Thoracic aorta (tissue), 2 donors: ENCODE measurements around the gene ADH1B. TPM values are rescaled to one million over a fixed set of nuclear protein-coding genes. Genes with fewer than 3 reads are reported as not detected.
"Not testable (repeated sequence)": the region's sequence is repeated elsewhere in the genome, so short reads cannot be mapped to it uniquely, and the experiment has no call there.

Source experiments
- ATAC-seq: fragments of 150-250 bp; one replicate; pipeline ENCODE4 v1.8.0; 2017; ENCODE audit warnings: low read depth; ENCODE audit not compliant: insufficient number of reproducible peaks, low FRiP score
- DNase-seq: peaks from one replicate; pipeline ENCODE4 v3.0.0-alpha.2; 2020; ENCODE audit warnings: low spot score
- H3K27ac ChIP-seq, 2 donors: fragments of 200-600 bp; sonication (generic); 1 replicate in 1 of 2; 2 replicates in 1 of 2; pipeline ENCODE4 v1.5.1; 2016; ENCODE audit warnings: mild to moderate bottlenecking in 2 of 2, moderate library complexity in 2 of 2
- H3K27me3 ChIP-seq: fragments of 200-600 bp; sonication (generic); replicated peaks from 2 replicates; pipeline ENCODE4 v1.6.0; 2016; ENCODE audit warnings: mild to moderate bottlenecking; ENCODE audit not compliant: insufficient read depth
- H3K36me3 ChIP-seq: fragments of 200-600 bp; sonication (generic); one replicate; pipeline ENCODE4 v1.5.1; 2016
- H3K4me1 ChIP-seq, 2 donors: fragments of 200-600 bp; sonication (generic); 1 replicate in 1 of 2; 2 replicates in 1 of 2; pipeline versions ENCODE4 v1.5.1 to v1.6.0; 2016; ENCODE audit warnings: low read depth in 2 of 2, mild to moderate bottlenecking in 1 of 2; ENCODE audit not compliant: control insufficient read depth in 1 of 2
- H3K4me3 ChIP-seq: fragments of 200-600 bp; sonication (generic); 2 replicates; pipeline ENCODE4 v1.5.1; 2016; ENCODE audit warnings: mild to moderate bottlenecking
- H3K9me3 ChIP-seq: fragments of 200-600 bp; sonication (generic); 2 replicates; pipeline ENCODE4 v1.5.1; 2016
- total RNA-seq, 2 donors: library from RNA; depleted of rRNA; stranded (reverse); fragments of >200 nt; gene quantifications; one replicate each; pipeline versions ENCODE4 v1.1.0 to v1.2.3, GENCODE V29; 2016
- TF ChIP-seq, protein P1 (sequence below): fragments of 200-600 bp; sonication (generic); IDR thresholded peaks from one replicate; pipeline ENCODE4 v1.5.1; 2019; ENCODE audit warnings: antibody characterized with exemption

ADH1B gene
- total RNA-seq, 2 donors from 2014 or later, result 1,169 to 1,563 TPM

DNA sequence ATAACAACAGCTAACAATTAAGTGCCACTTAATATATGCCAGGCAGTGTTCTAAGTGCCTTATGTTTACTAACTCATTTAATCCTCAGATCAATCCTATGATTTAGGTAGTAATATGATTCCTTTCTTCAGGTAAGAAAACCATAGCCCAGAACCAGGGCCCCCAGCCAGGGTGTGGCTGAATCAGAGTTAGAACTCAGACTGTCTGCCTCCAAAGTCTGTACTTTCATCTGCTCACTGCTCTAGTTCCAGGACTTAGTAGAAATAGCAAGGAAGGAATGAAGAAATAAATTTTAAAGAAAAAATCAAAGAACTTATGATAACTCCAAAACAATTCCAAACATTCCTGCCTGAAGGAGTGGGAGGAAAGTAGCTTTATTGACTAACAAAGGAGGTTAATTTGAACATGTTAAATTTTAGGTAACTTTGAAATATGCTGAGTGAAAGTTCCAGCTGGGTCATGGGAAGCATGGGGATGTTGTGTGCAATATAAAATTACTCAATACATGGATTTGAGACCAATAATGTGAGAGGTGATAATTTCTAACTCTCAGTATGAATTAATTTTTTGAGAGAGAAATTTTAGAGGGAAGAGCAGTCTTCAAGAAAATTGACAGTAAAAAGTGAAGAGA lies 40.2 kb upstream of the ADH1B start:
- H3K27ac ChIP-seq, result peak overlapping the region; percentile 65 to 77
- ATAC-seq (no peak), DNase-seq (no peak)
- peaks cover 5% of the 10 kb centered on the region for H3K9me3 ChIP-seq
- peaks cover 12 to 37% of the 10 kb centered on the region in 2 donors for H3K4me1 ChIP-seq
- no peak overlapping the region for H3K4me3 ChIP-seq
- no peaks in the 10 kb centered on the region for H3K36me3 ChIP-seq
- TF ChIP-seq, protein P1, sequence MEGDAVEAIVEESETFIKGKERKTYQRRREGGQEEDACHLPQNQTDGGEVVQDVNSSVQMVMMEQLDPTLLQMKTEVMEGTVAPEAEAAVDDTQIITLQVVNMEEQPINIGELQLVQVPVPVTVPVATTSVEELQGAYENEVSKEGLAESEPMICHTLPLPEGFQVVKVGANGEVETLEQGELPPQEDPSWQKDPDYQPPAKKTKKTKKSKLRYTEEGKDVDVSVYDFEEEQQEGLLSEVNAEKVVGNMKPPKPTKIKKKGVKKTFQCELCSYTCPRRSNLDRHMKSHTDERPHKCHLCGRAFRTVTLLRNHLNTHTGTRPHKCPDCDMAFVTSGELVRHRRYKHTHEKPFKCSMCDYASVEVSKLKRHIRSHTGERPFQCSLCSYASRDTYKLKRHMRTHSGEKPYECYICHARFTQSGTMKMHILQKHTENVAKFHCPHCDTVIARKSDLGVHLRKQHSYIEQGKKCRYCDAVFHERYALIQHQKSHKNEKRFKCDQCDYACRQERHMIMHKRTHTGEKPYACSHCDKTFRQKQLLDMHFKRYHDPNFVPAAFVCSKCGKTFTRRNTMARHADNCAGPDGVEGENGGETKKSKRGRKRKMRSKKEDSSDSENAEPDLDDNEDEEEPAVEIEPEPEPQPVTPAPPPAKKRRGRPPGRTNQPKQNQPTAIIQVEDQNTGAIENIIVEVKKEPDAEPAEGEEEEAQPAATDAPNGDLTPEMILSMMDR, result no peak
- H3K27me3 ChIP-seq, result no peaks in the 10 kb centered on the region

DNA sequence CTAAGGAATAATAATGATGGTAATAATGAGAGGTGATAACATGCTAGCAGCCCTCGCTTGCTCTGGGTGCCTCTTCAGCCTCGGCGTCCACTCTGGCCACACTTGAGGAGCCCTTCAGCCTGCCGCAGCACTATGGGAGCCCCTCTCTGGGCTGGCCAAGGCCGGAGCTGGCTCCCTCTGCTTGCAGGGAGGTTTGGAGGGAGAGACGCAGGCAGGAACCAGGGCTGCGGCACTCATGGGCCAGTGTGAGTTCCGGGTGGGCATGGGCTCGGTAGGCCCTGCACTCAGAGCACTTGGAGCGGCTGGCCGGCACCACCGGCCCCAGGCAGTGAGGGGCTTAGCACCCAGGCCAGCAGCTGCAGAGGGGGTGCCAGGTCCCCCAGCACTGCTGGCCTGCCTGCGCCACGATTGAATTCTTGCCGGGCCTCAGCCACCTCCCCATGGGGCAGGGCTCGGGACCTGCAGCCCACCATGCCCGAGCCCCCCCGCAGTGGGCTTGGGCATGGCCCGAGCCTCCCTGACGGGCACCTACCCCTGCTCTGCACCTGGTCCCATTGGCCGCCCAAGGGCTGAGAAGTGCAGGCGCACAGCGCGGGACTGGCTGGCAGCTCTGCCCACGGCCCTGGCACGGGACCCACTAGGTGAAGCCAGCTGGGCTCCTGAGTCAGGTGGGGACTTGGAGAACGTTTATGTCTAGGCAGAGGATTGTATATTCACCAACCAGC lies 38.4 kb upstream of the ADH1B start:
- H3K36me3 ChIP-seq, result no peaks in the 10 kb centered on the region
- no peaks in the 10 kb centered on the region for H3K9me3 ChIP-seq
- H3K4me1 ChIP-seq, result peaks cover 12 to 37% of the 10 kb centered on the region in 2 donors
- H3K27ac ChIP-seq, result no peak overlapping the region
- H3K4me3 ChIP-seq, result no peak overlapping the region
- DNase-seq (no peak), ATAC-seq (no peak)
- no peaks in the 10 kb centered on the region for H3K27me3 ChIP-seq
- TF ChIP-seq, protein P1, result no peak

DNA sequence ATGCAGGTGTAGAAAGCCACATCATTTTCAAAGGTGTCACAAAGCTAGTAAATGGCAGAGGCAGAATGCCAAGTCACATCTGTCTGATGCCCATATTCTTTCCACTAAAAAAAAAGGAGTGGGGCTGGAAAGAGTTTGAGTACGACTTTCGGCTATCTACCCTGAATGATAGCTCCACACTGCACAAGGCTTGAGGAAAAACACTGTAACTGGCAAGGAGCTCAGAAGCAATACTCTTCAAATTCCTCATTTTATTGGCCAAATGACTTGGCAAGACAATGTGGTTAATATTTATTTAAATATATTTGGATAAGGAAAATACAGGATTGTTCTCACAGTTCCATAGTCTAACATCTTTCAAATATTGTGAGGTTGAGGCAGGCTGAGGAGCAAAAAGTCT lies 36.7 kb upstream of the ADH1B start:
- H3K4me3 ChIP-seq, result no peak overlapping the region
- no peaks in the 10 kb centered on the region for H3K27me3 ChIP-seq
- H3K9me3 ChIP-seq, result no peaks in the 10 kb centered on the region
- DNase-seq, result no peak
- peak overlapping the region; percentile 4 to 61 for H3K27ac ChIP-seq
- no peak for ATAC-seq
- peaks cover 9 to 31% of the 10 kb centered on the region in 2 donors for H3K4me1 ChIP-seq
- TF ChIP-seq, protein P1, result no peak
- no peaks in the 10 kb centered on the region for H3K36me3 ChIP-seq

DNA sequence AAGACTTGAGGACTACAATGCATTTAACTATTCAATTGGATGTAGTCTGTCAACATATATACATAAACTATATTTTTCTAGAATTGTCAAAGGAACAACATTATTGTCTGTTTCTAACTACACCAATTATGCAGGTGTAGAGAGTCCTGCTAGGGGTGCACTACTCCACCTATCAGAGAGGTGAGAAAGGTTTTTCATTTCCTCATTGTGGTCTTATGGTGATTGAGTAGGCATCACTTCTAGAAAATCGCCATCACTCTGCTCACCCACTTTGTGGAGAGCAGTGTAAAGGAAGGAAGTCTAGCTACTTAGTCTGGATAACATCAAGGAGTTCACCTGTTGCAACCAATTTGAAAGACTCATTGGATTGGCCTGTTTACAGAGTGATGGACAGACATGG lies 35.8 kb upstream of the ADH1B start:
- Histone ChIP-seq H3K9me3 (no peaks in the 10 kb centered on the region), H3K27ac (no peak overlapping the region), H3K27me3 (no peaks in the 10 kb centered on the region), H3K36me3 (no peaks in the 10 kb centered on the region), H3K4me3 (no peak overlapping the region), H3K4me1 (peaks cover 6 to 25% of the 10 kb centered on the region in 2 donors)
- TF ChIP-seq, protein P1, result no peak
- no peak for DNase-seq
- ATAC-seq, result no peak

DNA sequence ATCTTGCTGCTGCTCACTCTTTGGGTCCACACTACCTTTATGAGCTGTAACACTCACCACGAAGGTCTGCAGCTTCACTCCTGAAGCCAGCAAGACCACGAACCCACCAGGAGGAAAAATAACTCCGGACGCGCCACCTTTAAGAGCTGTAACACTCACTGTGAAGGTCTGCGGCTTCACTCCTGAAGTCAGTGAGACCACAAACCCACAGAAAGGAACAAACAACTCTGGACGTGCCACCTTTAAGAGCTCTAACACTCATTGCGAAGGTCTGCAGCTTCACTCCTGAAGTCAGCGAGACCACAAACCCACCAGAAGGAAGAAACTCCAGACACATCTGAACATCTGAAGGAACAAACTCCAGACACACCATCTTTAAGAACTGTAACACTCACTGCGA lies 34.9 kb upstream of the ADH1B start:
- not testable (repeated sequence) for H3K9me3 ChIP-seq, DNase-seq, H3K27me3 ChIP-seq, ATAC-seq, H3K27ac ChIP-seq, H3K4me3 ChIP-seq, H3K36me3 ChIP-seq
- peaks cover 6 to 17% of the 10 kb centered on the region in 2 donors for H3K4me1 ChIP-seq
